Right atrium auricular region (tissue), 2 donors: Measurements from ENCODE around the gene RGS4. TPM values are rescaled to one million over a fixed set of nuclear protein-coding genes. Genes with fewer than 3 reads are reported as not detected.

ENCODE experiments used
- DNase-seq: peaks from one replicate; pipeline ENCODE4 v3.0.0-alpha.2; 2019; ENCODE audit warnings: low spot score
- H3K27ac ChIP-seq, 2 donors: fragments of 200-600 bp; sonication (generic); 1 replicate in 1 of 2; 2 replicates in 1 of 2; pipeline ENCODE4 v1.5.1; 2016 to 2019
- H3K27me3 ChIP-seq, 2 donors: fragments of 200-600 bp; sonication (generic); one replicate each; pipeline versions ENCODE4 v1.5.1 to v1.6.0; 2017 to 2019
- H3K36me3 ChIP-seq: fragments of 200-600 bp; sonication (generic); one replicate; pipeline ENCODE4 v1.5.1; 2016
- H3K4me1 ChIP-seq, 2 donors: fragments of 200-600 bp; sonication (generic); one replicate each; pipeline versions ENCODE4 v1.5.1 to v1.6.0; 2017 to 2019
- H3K4me3 ChIP-seq, 2 donors: fragments of 200-600 bp; sonication (generic); 1 replicate in 1 of 2; 2 replicates in 1 of 2; pipeline ENCODE4 v1.5.1; 2017 to 2019; ENCODE audit warnings: mild to moderate bottlenecking in 1 of 2, moderate library complexity in 1 of 2
- H3K9me3 ChIP-seq, 2 donors: fragments of 200-600 bp; sonication (generic); one replicate each; pipeline ENCODE4 v1.5.1; 2019
- total RNA-seq, 2 donors: library from RNA; depleted of rRNA; stranded (reverse); fragments of >200 nt; gene quantifications; one replicate each; pipeline ENCODE4 v1.1.0, GENCODE V29; 2016
- TF ChIP-seq, protein P1 (sequence below), 2 donors: fragments of 200-600 bp; sonication (generic); IDR thresholded peaks; one replicate each; pipeline ENCODE4 v1.5.1; 2019; ENCODE audit warnings: antibody characterized with exemption in 2 of 2

The RGS4 gene
- total RNA-seq, 2 donors from 2014 or later = 1.5 to 5.0 TPM

DNA sequence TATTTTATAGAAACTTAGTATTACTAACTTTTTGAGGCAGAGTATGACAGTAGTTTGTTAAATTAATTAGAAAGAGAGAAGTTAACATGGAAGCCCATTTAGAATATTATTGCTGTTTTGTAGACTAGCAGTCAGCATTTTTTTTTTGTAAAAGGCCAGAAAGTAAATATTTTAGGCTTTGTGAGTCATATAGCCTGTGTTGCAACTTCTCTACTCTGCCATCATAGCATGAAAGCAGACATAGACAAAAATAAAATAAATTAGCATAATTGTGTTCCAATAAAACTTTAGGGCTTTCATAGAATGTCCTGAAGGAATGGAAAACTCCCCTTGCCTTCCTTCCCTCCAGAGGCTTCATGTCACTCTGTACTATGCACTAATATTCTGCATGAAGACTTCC is 12.3 kb upstream of the RGS4 start:
- no peak for DNase-seq
- Histone ChIP-seq H3K9me3 (no peaks in the 10 kb centered on the region), H3K27ac (no peak overlapping the region), H3K4me1 (no peaks in the 10 kb centered on the region), H3K36me3 (no peaks in the 10 kb centered on the region), H3K4me3 (no peak overlapping the region), H3K27me3 (no peaks in the 10 kb centered on the region)
- TF ChIP-seq, protein P1, sequence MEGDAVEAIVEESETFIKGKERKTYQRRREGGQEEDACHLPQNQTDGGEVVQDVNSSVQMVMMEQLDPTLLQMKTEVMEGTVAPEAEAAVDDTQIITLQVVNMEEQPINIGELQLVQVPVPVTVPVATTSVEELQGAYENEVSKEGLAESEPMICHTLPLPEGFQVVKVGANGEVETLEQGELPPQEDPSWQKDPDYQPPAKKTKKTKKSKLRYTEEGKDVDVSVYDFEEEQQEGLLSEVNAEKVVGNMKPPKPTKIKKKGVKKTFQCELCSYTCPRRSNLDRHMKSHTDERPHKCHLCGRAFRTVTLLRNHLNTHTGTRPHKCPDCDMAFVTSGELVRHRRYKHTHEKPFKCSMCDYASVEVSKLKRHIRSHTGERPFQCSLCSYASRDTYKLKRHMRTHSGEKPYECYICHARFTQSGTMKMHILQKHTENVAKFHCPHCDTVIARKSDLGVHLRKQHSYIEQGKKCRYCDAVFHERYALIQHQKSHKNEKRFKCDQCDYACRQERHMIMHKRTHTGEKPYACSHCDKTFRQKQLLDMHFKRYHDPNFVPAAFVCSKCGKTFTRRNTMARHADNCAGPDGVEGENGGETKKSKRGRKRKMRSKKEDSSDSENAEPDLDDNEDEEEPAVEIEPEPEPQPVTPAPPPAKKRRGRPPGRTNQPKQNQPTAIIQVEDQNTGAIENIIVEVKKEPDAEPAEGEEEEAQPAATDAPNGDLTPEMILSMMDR (IDR thresholded peaks at IDR 0.05) = no peak

- Histone ChIP-seq H3K4me1 (no peaks in the 10 kb centered on the region), H3K4me3 (no peak overlapping the region), H3K27me3 (no peaks in the 10 kb centered on the region), H3K36me3 (no peaks in the 10 kb centered on the region), H3K27ac (no peak overlapping the region), H3K9me3 (no peaks in the 10 kb centered on the region)
- TF ChIP-seq, protein P1 (IDR thresholded peaks at IDR 0.05) = no peak
- no peak for DNase-seq
Measured at GRCh38 chr1:163060343-163061007, 8.7 kb upstream of the RGS4 start.

GRCh38 chr1:163063143-163063542 is 6.0 kb upstream of the RGS4 start:
- DNase-seq = no peak
- TF ChIP-seq, protein P1 (IDR thresholded peaks at IDR 0.05) = no peak
- H3K27ac ChIP-seq = no peak overlapping the region
- H3K27me3 ChIP-seq = no peaks in the 10 kb centered on the region
- no peaks in the 10 kb centered on the region for H3K4me1 ChIP-seq
- no peaks in the 10 kb centered on the region for H3K9me3 ChIP-seq
- H3K36me3 ChIP-seq = no peaks in the 10 kb centered on the region
- H3K4me3 ChIP-seq = no peak overlapping the region

DNA sequence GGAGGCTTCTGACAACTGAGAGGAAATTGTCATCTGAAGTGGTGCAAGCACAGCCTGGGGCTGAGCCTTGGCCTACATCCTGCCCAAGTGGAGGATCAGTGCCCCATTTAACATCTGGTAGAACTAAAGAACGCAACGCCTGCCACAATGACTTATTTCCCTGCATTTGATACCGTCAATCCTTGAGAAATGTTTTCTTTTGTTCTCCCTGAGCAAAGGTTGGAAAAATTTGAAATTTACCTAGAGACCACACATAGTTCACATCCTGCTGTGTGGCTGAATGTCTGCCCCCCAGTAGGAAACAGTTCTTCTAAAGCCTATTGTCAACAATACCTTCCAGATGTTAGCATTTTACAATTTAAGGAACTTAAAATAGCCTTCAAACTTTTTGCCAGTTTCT is 5.6 kb upstream of the RGS4 start:
- H3K4me3 ChIP-seq = no peak overlapping the region
- H3K4me1 ChIP-seq = peaks cover 0 to 2% of the 10 kb centered on the region in 2 donors
- DNase-seq = no peak
- no peaks in the 10 kb centered on the region for H3K36me3 ChIP-seq
- no peaks in the 10 kb centered on the region for H3K27me3 ChIP-seq
- TF ChIP-seq, protein P1 (IDR thresholded peaks at IDR 0.05) = no peak
- H3K27ac ChIP-seq = no peak overlapping the region
- H3K9me3 ChIP-seq = no peaks in the 10 kb centered on the region

DNA sequence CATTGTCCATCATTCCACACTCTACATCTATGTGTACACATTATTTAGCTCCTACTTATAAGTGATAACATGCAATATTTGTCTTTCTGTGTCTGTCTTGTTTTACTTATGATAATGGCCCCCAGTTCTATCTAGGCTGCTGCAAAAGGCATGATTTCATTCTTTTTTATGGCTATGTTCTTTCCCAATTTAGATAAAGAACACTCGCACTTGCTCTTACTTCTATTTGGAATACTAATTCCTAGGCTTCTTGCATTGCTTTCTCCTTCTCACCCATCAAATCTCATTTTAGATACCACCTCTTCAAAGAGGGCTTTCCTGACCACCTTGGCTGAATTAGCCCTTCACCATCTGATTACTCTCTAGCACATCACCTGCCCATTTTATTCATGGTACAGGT is 3.0 kb upstream of the RGS4 start:
- TF ChIP-seq, protein P1 (IDR thresholded peaks at IDR 0.05) = no peak
- Histone ChIP-seq H3K4me1 (peaks cover 0 to 6% of the 10 kb centered on the region in 2 donors), H3K9me3 (no peaks in the 10 kb centered on the region), H3K4me3 (no peak overlapping the region), H3K36me3 (no peaks in the 10 kb centered on the region), H3K27ac (no peak overlapping the region), H3K27me3 (no peaks in the 10 kb centered on the region)
- no peak for DNase-seq

DNA sequence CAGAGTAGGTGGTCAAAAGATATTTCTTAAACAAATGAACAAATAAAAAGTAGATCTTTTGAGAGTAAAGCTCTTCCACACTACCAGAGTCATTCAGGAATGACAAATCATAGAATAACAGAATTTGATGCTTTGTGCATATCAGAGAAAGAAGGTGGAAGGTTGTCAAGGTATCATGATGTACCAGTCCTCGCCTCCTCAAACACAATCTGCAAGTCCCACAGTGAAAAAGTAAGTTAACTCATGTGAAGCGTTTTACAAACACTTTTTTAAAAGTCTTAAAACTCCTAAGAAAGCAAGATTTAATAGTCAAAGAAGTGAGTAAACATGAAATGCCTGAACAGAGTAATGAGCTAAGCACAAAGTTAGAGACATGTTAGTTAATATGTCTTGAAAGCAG is 2.5 kb upstream of the RGS4 start:
- TF ChIP-seq, protein P1 (IDR thresholded peaks at IDR 0.05) = no peak
- peaks cover 0 to 6% of the 10 kb centered on the region in 2 donors for H3K4me1 ChIP-seq
- no peak overlapping the region for H3K4me3 ChIP-seq
- no peaks in the 10 kb centered on the region for H3K36me3 ChIP-seq
- no peaks in the 10 kb centered on the region for H3K27me3 ChIP-seq
- no peak for DNase-seq
- no peaks in the 10 kb centered on the region for H3K9me3 ChIP-seq
- H3K27ac ChIP-seq = no peak overlapping the region
